Right lobe of liver (tissue), 6 donors: Measurements from ENCODE around the gene UBASH3B. TPM values are rescaled to one million over a fixed set of nuclear protein-coding genes. Genes with fewer than 3 reads are reported as not detected.
"Not testable (repeated sequence)": the region's sequence is repeated elsewhere in the genome, so short reads cannot be mapped to it uniquely, and the experiment has no call there.

Experiments used
- ATAC-seq, 4 donors: fragments of 200-7000 bp; cut with Tn5 transposase; one replicate each; pipeline ENCODE4 v1.9.1; 2020; ENCODE audit warnings: mild to moderate bottlenecking in 4 of 4, moderate library complexity in 4 of 4
- DNase-seq, 3 donors: peaks; one replicate each; pipeline ENCODE4 v3.0.0-alpha.2; 2020
- H3K27ac ChIP-seq, 3 donors: fragments of 200-600 bp; one replicate each; pipeline ENCODE4 v1.8.0; 2022
- H3K27me3 ChIP-seq, 2 donors: fragments of 200-600 bp; one replicate each; pipeline ENCODE4 v1.8.0; 2022
- H3K36me3 ChIP-seq, 4 donors: fragments of 200-600 bp; sonication (generic) in 1 of 4; one replicate each; pipeline versions ENCODE4 v1.5.1 to v1.8.0; 2017 to 2022; ENCODE audit warnings: control low read depth in 1 of 4
- H3K4me1 ChIP-seq, 4 donors: fragments of 200-600 bp; sonication (generic) in 1 of 4; one replicate each; pipeline versions ENCODE4 v1.5.1 to v1.8.0; 2017 to 2022; ENCODE audit warnings: control low read depth in 1 of 4
- H3K4me3 ChIP-seq, 3 donors: fragments of 200-600 bp; one replicate each; pipeline ENCODE4 v1.8.0; 2022
- H3K9me3 ChIP-seq, 4 donors: fragments of 200-600 bp; sonication (generic) in 1 of 4; one replicate each; pipeline versions ENCODE4 v1.5.1 to v1.8.0; 2017 to 2022; ENCODE audit warnings: control low read depth in 1 of 4
- CTCF ChIP-seq, 4 donors: fragments of 200-600 bp in 3 of 4; fragments of 450-650 bp in 1 of 4; IDR thresholded peaks; one replicate each; pipeline versions ENCODE4 v1.5.1 to v1.8.0; 2016 to 2022; ENCODE audit warnings: antibody characterized with exemption in 4 of 4, mild to moderate bottlenecking in 2 of 4
- POLR2A ChIP-seq: fragments of 450-650 bp; IDR thresholded peaks from one replicate; pipeline ENCODE4 v1.6.1; 2017; ENCODE audit warnings: antibody characterized with exemption, mild to moderate bottlenecking
- WGBS: methylation state at CpG from one replicate; pipeline ENCODE4 v1.1.6; 2018; ENCODE audit warnings: low coverage, low lambda C conversion rate; ENCODE audit not compliant: insufficient coverage; ENCODE audit errors: missing lambda C conversion rate; 5-methylcytosine and 5-hydroxymethylcytosine counted together
- intact Hi-C, 2 donors: fragments of 100-400 bp; cut with DNase I; formaldehyde crosslinking; loops; one replicate each; pipeline versions ENCODE4 v1.11.2 to v1.14.1; 2022
- small RNA-seq, 2 experiments: library from RNA; depleted of rRNA; stranded (forward); fragments of <200 nt; gene quantifications; one replicate each; pipeline ENCODE3, GENCODE V24; 2016
- total RNA-seq, 6 experiments: library from RNA; depleted of rRNA in 2 of 6; stranded (reverse); fragments of >200 nt in 2 of 6; fragmentation: NEBNext Ultra II Directional in 3 of 6; extraction: Animal tissue kit (Norgen Biotek cat#: 25700) in 3 of 6; gene quantifications; one replicate each; pipeline versions ENCODE4 v1.1.0 to v1.2.4, GENCODE V29; 2016 to 2023
- donor health status: DM: no; HTN: yes; CAD: no.
- donor health status: DM: no; HTN: no; CAD: no.
- donor health status: DM: no; HTN: no; CAD: no.
- donor health status: DM: no; HTN: yes; CAD: no.
- donor health status: DM: no; HTN: yes; CAD: no.

Gene UBASH3B
- total RNA-seq, 6 experiments from 2014 or later = 1.7 to 10.5 (median 2.4) TPM

- intact Hi-C loops = loop anchor here in 1 of 2 donors (10.0 kb wide), 1 partner anchor 183 kb away; no protein-coding TSS in a partner anchor
- no peaks in the 10 kb centered on the region for H3K4me1 ChIP-seq
- H3K36me3 ChIP-seq = no peaks in the 10 kb centered on the region
- H3K9me3 ChIP-seq = no peaks in the 10 kb centered on the region
- ATAC-seq (no peak), DNase-seq (no peak)
- peaks cover 0 to 7% of the 10 kb centered on the region in 2 donors for H3K27me3 ChIP-seq
- no peak for TF ChIP-seq POLR2A
- TF ChIP-seq CTCF (IDR thresholded peaks at IDR 0.05) = no peak
- WGBS = 33% methylated on average over 1 of the region's 1 CpG
- H3K4me3 ChIP-seq = no peak overlapping the region
- no peak overlapping the region for H3K27ac ChIP-seq
Observed at GRCh38 chr11:122862091-122862490, 206.6 kb downstream of the UBASH3B start.

- ATAC-seq, DNase-seq: not testable (repeated sequence)
Observed at GRCh38 chr11:122863154-122863553, 207.6 kb downstream of the UBASH3B start.

DNA sequence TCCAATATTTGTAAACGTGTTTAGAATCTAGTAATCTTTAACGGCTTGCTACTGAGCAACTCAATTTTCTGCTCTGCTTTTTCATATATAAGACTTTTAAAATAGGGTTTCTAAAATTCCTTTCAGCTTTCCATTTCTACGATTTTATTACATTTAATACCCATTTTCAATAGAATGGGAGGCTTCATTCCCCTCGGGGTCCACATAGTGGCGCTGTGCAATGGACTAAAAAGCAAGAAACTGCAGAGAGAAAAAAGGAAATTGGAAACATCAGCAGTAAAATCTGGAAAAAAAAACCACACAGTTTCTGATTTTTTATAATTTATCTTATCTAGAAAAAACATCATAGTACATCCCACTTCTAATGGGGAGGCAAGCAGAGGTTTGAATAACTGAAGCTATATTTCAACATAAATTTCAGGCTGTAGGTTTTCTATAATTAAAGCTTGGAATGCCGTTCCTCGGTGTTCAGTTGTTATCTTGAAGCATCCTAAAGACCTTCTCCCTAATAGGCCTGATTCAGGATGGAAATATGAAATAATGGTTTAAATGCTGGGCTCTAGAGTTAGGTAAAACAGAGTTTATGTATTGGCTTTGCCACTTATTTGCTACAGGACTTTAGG, 208.3 kb downstream of the UBASH3B start:
- 11% methylated on average over 7 of the region's 7 CpGs for WGBS
- Histone ChIP-seq H3K4me1 (no peaks in the 10 kb centered on the region), H3K4me3 (no peak overlapping the region), H3K27ac (no peak overlapping the region), H3K9me3 (no peaks in the 10 kb centered on the region), H3K27me3 (peaks cover 0 to 7% of the 10 kb centered on the region in 2 donors), H3K36me3 (no peaks in the 10 kb centered on the region)
- intact Hi-C loops = loop anchor here in 1 of 2 donors (10.0 kb wide), 1 partner anchor 181 kb away; no protein-coding TSS in a partner anchor
- DNase-seq (peak in 1 of 3 donors; percentile 30), ATAC-seq (peak; percentile 41 to 66 (median 60))
- TF ChIP-seq POLR2A (no peak), CTCF (IDR thresholded peaks at IDR 0.05) (peak; percentile 57 to 84 (median 70))

More at GRCh38 chr11:122863154-122863553, 207.6 kb downstream of the UBASH3B start:
- not testable (repeated sequence) for H3K4me3 ChIP-seq, H3K27ac ChIP-seq, H3K36me3 ChIP-seq, H3K27me3 ChIP-seq, H3K4me1 ChIP-seq, H3K9me3 ChIP-seq
- 14% methylated on average over 1 of the region's 1 CpG for WGBS
- intact Hi-C loops = loop anchor here in 1 of 2 donors (10.0 kb wide), 1 partner anchor 182 kb away; no protein-coding TSS in a partner anchor

Small RNA genes within 50 kb of the gene (small RNA-seq; reads per million reads assigned to genes)
- 0 reads per million in 2 experiments for gene RF01210

Other genes with a start within 250 kb of the UBASH3B start
- gene CRTAM, start 182.8 kb downstream of the UBASH3B start, total RNA-seq = under 1 TPM in 5 of 6 experiments, not detected in 1; 0.11 to 0.26 (median 0.25) TPM
- gene JHY, start 227.0 kb downstream of the UBASH3B start, total RNA-seq = under 1 TPM in 5 of 6 experiments, not detected in 1; 0.10 to 0.37 (median 0.22) TPM